Kidney epithelial cell (primary cell): ENCODE measurements around the gene GJD3. TPM values are rescaled to one million over a fixed set of nuclear protein-coding genes. Genes with fewer than 3 reads are reported as not detected.
"Not testable (repeated sequence)": the region's sequence is repeated elsewhere in the genome, so short reads cannot be mapped to it uniquely, and the experiment has no call there.

Experiments used
- DNase-seq: peaks from one replicate; pipeline ENCODE4 v3.0.0-alpha.2; 2010; ENCODE audit warnings: low read depth
- H3K27me3 ChIP-seq: 2 replicates; pipeline ENCODE4 v1.6.0; 2011; ENCODE audit warnings: low read length; ENCODE audit not compliant: control insufficient read depth, insufficient read depth
- H3K36me3 ChIP-seq: 2 replicates; pipeline ENCODE4 v1.5.1; 2011; ENCODE audit warnings: low read length; ENCODE audit not compliant: control insufficient read depth, insufficient read depth
- H3K4me3 ChIP-seq: 2 replicates; pipeline ENCODE4 v1.5.1; 2011; ENCODE audit warnings: low read depth, mild to moderate bottlenecking, control low read depth, low read length
- CTCF ChIP-seq: IDR thresholded peaks from 2 replicates; pipeline ENCODE4 v1.5.1; 2011; ENCODE audit warnings: mild to moderate bottlenecking, moderate library complexity, low read length, control low read depth, inconsistent platforms; ENCODE audit not compliant: insufficient read depth, poor library complexity, severe bottlenecking
- total RNA-seq: library from RNA; depleted of rRNA; stranded (reverse); fragments of >200 nt; gene quantifications from 2 replicates; pipeline ENCODE4 v1.2.3, GENCODE V29; 2015

Gene GJD3
- 1.1 TPM in 1 of 2 replicates, not detected in the other for total RNA-seq

- TF ChIP-seq CTCF = no peak
- Histone ChIP-seq H3K4me3 (peak within 1 kb of the TSS; percentile 47), H3K36me3 (no peaks in the 10 kb centered on the region), H3K27me3 (peaks cover 4% of the 10 kb centered on the region)
- no peak for DNase-seq
These were observed at the start of gene GJD3 for GRCh38 chr17:40364121-40364861. Gene GJD3, minus strand, starts transcription at chr17:40364737. Its CDS starts 922 bp downstream, at chr17:40363815.

- H3K36me3 ChIP-seq, H3K4me3 ChIP-seq, H3K27me3 ChIP-seq, DNase-seq: not testable (repeated sequence)
These were observed 49.8 kb upstream of the GJD3 start for GRCh38 chr17:40414312-40414711.

GRCh38 chr17:40412880-40413279, 48.3 kb upstream of the GJD3 start:
- no peak for DNase-seq

GRCh38 chr17:40411821-40412220, 47.3 kb upstream of the GJD3 start:
- Histone ChIP-seq H3K36me3 (no peaks in the 10 kb centered on the region), H3K4me3 (no peak overlapping the region), H3K27me3 (no peaks in the 10 kb centered on the region)
- DNase-seq = no peak
- TF ChIP-seq CTCF = no peak

More at GRCh38 chr17:40412880-40413279, 48.3 kb upstream of the GJD3 start:
- TF ChIP-seq CTCF = no peak
- Histone ChIP-seq H3K27me3 (no peaks in the 10 kb centered on the region), H3K36me3 (no peaks in the 10 kb centered on the region), H3K4me3 (no peak overlapping the region)

GRCh38 chr17:40410082-40410481, 45.5 kb upstream of the GJD3 start:
- Histone ChIP-seq H3K27me3 (no peaks in the 10 kb centered on the region), H3K36me3 (no peaks in the 10 kb centered on the region), H3K4me3 (no peak overlapping the region)
- DNase-seq = no peak
- no peak for TF ChIP-seq CTCF

GRCh38 chr17:40409540-40409939, 45.0 kb upstream of the GJD3 start:
- not testable (repeated sequence) for H3K4me3 ChIP-seq, H3K36me3 ChIP-seq, DNase-seq, H3K27me3 ChIP-seq

DNA sequence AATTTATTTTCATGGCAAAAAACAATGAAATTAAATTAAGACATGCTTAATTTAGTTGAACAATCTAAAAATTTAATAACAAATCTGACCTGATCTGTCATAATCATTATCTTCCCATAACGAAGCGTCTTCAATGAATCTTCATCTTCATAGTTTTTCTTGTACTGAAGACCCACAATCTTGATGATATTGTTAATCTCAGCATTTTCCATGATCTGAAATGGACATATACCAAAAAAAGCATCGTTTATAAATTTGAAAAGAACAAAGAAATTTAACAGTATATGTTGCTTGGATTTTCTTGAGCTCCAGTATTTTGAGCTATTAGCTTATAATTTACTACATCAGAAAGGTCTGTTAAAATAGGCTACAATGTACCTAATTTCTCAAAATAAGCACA, 42.9 kb upstream of the GJD3 start:
- no peak for DNase-seq
- no peaks in the 10 kb centered on the region for H3K27me3 ChIP-seq
- H3K4me3 ChIP-seq = no peak overlapping the region
- H3K36me3 ChIP-seq = no peaks in the 10 kb centered on the region
- TF ChIP-seq CTCF = no peak
